Progenitor cell of endocrine pancreas (in vitro differentiated cells): ENCODE results near the gene CHSY3. TPM values are rescaled to one million over a fixed set of nuclear protein-coding genes. Genes with fewer than 3 reads are reported as not detected.
A peak's percentile ranks its signal among the peaks of the same experiment; 100 is the strongest.

Source experiments
- DNase-seq: peaks from one replicate; pipeline ENCODE4 v3.0.0; 2021; ENCODE audit warnings: low spot score; ENCODE audit not compliant: unreplicated experiment
- H3K27ac Mint-ChIP-seq: 2 replicates; pipeline ENCODE4 v1.8.0; 2021; ENCODE audit warnings: mild to moderate bottlenecking, moderate library complexity, mixed read lengths
- H3K27me3 Mint-ChIP-seq: 2 replicates; pipeline ENCODE4 v1.8.0; 2021; ENCODE audit warnings: mixed read lengths
- H3K36me3 Mint-ChIP-seq: 2 replicates; pipeline ENCODE4 v1.8.0; 2022; ENCODE audit warnings: mixed read lengths; ENCODE audit not compliant: insufficient read depth
- H3K4me1 Mint-ChIP-seq: 2 replicates; pipeline ENCODE4 v1.8.0; 2021; ENCODE audit warnings: low read depth, mixed read lengths
- H3K4me3 Mint-ChIP-seq: 2 replicates; pipeline ENCODE4 v1.8.0; 2021; ENCODE audit warnings: low read depth, mild to moderate bottlenecking, moderate library complexity, mixed read lengths
- H3K9me3 Mint-ChIP-seq: 2 replicates; pipeline ENCODE4 v1.8.0; 2021; ENCODE audit warnings: low read depth, mixed read lengths
- total RNA-seq: library from RNA; stranded (reverse); gene quantifications from 2 replicates; pipeline ENCODE4 v1.2.1, GENCODE V29; 2021
- TF ChIP-seq, protein P1 (sequence below): fragments of 200-600 bp; sonication (generic); IDR thresholded peaks from one replicate; pipeline ENCODE4 v1.5.0; 2021; ENCODE audit warnings: antibody characterized with exemption, mild to moderate bottlenecking; ENCODE audit not compliant: unreplicated experiment

CHSY3 gene
- total RNA-seq, 1 donor from 2014 or later = 0.84 TPM

DNA sequence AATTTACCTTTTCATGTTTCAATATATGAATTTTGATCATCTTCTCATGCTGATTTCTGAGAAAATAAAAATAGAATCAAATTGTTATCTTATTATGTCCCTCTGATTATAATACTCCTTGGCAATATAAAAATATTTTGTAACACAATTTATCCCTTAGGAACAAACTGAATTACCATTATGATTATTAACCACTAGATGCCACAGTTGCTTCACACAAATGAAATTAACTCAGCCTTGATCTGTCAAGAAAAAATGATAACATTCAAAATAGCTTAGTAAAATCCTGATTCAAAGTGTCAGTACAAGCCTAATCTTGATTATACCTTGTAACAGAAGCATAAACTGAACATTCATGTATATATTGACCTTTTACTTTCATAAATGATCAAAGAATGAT, 4.8 kb upstream of the CHSY3 start:
- H3K4me3 Mint-ChIP-seq = no peak overlapping the region
- no peaks in the 10 kb centered on the region for H3K9me3 Mint-ChIP-seq
- peaks cover 2% of the 10 kb centered on the region for H3K4me1 Mint-ChIP-seq
- no peaks in the 10 kb centered on the region for H3K36me3 Mint-ChIP-seq
- DNase-seq = no peak
- TF ChIP-seq, protein P1, sequence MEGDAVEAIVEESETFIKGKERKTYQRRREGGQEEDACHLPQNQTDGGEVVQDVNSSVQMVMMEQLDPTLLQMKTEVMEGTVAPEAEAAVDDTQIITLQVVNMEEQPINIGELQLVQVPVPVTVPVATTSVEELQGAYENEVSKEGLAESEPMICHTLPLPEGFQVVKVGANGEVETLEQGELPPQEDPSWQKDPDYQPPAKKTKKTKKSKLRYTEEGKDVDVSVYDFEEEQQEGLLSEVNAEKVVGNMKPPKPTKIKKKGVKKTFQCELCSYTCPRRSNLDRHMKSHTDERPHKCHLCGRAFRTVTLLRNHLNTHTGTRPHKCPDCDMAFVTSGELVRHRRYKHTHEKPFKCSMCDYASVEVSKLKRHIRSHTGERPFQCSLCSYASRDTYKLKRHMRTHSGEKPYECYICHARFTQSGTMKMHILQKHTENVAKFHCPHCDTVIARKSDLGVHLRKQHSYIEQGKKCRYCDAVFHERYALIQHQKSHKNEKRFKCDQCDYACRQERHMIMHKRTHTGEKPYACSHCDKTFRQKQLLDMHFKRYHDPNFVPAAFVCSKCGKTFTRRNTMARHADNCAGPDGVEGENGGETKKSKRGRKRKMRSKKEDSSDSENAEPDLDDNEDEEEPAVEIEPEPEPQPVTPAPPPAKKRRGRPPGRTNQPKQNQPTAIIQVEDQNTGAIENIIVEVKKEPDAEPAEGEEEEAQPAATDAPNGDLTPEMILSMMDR = peak; percentile 21
- H3K27me3 Mint-ChIP-seq = peaks cover 35% of the 10 kb centered on the region
- no peak overlapping the region for H3K27ac Mint-ChIP-seq

DNA sequence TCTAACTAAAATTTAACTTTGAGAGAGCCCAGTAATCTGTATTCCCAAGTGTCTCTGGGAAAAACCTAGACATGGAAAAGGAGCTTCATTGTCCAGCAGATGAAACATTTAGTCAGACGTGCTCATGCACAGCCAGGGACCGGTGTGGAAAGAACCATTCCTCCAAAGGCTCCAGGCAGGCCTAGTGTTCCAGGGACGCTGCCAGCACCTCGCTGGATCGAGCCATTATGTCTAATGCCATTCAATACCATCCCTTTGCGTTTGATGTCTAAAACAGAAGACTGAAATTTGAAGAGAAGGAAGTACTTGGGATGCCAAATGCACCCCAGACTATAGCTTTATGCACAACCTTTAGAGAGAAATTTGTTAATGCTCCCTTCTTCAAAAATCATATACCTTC, 1.4 kb upstream of the CHSY3 start:
- H3K36me3 Mint-ChIP-seq = no peaks in the 10 kb centered on the region
- DNase-seq = no peak

DNA sequence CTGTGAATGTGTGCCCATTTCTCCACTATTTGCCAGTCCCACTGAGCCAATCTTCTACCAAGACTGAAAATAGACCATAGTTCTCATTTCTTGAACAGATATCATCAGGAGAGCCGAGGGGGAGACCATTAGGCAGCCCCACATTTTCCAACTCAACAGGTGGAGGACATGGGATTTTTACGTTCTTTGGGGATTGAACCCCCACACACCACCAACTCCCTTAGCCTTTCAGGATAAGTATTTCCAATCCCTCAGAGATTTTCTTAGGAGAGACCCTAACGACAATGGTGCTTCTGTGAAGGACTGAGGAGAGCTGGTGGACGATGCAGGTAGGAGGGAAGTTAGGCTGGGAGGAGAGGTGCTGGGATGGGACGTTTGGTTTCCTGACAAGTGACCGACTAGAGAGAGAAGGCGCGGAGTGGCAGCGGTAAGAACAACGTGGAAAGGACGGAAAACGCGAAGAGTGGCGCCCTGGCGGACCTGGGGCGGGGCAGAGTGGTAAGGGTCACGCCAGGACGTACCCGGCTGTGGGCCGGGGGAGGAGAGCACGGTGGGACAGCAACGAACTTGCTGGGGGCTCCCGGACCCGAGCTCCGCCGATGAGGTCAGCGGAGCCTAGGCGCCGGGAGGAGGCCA, 681 bp upstream of the CHSY3 start:
- Mint-ChIP-seq H3K36me3 (no peaks in the 10 kb centered on the region), H3K27ac (peak overlapping the region; percentile 2), H3K9me3 (no peaks in the 10 kb centered on the region), H3K4me1 (peaks cover 8% of the 10 kb centered on the region), H3K27me3 (peaks cover 60% of the 10 kb centered on the region), H3K4me3 (peak overlapping the region; percentile 81)
- DNase-seq = no peak
- TF ChIP-seq, protein P1 = no peak

More for the DNA sequence above, 1.4 kb upstream of the CHSY3 start:
- Mint-ChIP-seq H3K27me3 (peaks cover 57% of the 10 kb centered on the region), H3K9me3 (no peaks in the 10 kb centered on the region), H3K27ac (no peak overlapping the region), H3K4me1 (peaks cover 9% of the 10 kb centered on the region), H3K4me3 (peak overlapping the region; percentile 53)
- TF ChIP-seq, protein P1 = no peak

DNA sequence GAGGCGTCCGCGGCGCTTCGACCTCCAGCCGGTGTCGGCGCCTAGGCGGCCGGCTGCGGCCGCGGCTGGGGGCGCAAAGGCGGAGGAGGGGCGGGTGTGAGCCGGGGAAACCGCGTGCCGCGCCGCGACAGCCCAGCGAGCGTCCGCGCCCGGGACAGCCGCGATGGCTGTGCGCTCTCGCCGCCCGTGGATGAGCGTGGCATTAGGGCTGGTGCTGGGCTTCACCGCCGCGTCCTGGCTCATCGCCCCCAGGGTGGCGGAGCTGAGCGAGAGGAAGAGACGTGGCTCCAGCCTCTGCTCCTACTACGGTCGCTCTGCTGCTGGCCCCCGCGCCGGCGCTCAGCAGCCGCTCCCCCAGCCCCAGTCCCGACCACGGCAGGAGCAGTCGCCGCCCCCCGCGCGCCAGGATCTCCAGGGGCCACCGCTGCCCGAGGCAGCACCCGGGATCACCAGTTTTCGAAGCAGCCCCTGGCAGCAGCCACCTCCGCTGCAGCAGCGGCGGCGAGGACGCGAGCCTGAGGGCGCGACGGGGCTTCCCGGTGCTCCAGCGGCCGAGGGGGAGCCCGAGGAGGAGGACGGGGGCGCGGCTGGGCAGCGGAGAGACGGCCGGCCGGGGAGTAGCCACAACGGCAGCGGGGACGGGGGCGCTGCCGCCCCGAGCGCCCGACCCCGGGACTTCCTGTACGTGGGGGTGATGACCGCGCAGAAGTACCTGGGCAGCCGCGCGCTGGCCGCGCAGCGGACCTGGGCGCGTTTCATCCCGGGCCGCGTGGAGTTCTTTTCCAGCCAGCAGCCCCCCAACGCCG, 605 bp downstream of the CHSY3 start:
- H3K4me1 Mint-ChIP-seq = peaks cover 7% of the 10 kb centered on the region
- H3K9me3 Mint-ChIP-seq = no peaks in the 10 kb centered on the region
- DNase-seq = peak; percentile 18
- H3K4me3 Mint-ChIP-seq = peak overlapping the region; percentile 79
- peaks cover 55% of the 10 kb centered on the region for H3K27me3 Mint-ChIP-seq
- no peaks in the 10 kb centered on the region for H3K36me3 Mint-ChIP-seq
- H3K27ac Mint-ChIP-seq = no peak overlapping the region
- TF ChIP-seq, protein P1 = no peak

DNA sequence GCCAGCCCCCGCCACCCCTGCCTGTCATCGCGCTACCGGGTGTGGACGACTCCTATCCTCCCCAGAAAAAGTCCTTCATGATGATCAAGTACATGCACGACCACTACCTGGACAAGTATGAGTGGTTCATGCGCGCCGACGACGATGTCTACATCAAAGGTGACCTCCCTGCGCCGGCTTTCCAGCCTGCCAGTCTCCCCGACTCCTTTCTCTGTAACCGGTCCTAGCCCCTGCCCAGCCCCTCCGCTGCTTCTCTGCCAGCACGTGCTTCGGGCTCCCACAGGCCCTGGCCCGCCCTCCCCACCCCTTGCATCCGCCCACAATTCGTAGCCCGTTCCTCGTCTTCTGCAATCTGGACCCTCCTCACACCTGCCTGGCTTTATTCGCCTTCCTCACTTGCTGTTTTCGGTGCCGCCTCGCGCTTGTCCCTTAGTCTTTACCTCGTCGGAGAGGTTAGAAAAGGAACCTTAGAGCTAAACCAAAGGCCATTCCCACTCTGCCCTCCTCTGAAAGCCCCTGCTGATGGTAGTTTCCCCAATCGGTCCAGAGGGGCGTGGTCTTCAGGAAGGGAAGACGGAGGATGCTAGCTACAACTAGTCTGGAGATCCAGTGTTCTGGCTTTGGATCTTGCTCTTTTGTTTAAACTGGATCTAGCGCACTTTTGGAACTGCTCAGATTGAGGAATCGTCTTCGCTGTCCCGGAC, 1.4 kb downstream of the CHSY3 start:
- H3K9me3 Mint-ChIP-seq = no peaks in the 10 kb centered on the region
- peak; percentile 12 for DNase-seq
- peaks cover 7% of the 10 kb centered on the region for H3K4me1 Mint-ChIP-seq
- TF ChIP-seq, protein P1 = no peak
- H3K4me3 Mint-ChIP-seq = peak overlapping the region; percentile 79
- peaks cover 55% of the 10 kb centered on the region for H3K27me3 Mint-ChIP-seq
- peak overlapping the region; percentile 78 for H3K27ac Mint-ChIP-seq
- H3K36me3 Mint-ChIP-seq = no peaks in the 10 kb centered on the region
